NB4 (cell line): ENCODE results near the gene ZNF207.
"Not testable (repeated sequence)": the region's sequence is repeated elsewhere in the genome, so short reads cannot be mapped to it uniquely, and the experiment has no call there.

Experiments
- DNase-seq: peaks from one replicate; pipeline ENCODE4 v3.0.0; 2010; ENCODE audit warnings: low read depth
- H3K4me3 ChIP-seq: one replicate; pipeline ENCODE4 v1.5.1; 2011; ENCODE audit warnings: mild to moderate bottlenecking, low read depth, low read length, moderate library complexity
- CTCF ChIP-seq: IDR thresholded peaks from one replicate; pipeline ENCODE4 v1.5.1; 2012; ENCODE audit warnings: low read depth, low read length
- MAX ChIP-seq: IDR thresholded peaks from 2 replicates; pipeline ENCODE4 v1.6.1; 2011; ENCODE audit warnings: low read depth, low read length
- MYC ChIP-seq: IDR thresholded peaks from 2 replicates; pipeline ENCODE4 v1.6.1; 2011; ENCODE audit warnings: low read depth, low read length
- POLR2A ChIP-seq: IDR thresholded peaks from 2 replicates; pipeline ENCODE4 v1.6.1; 2011; ENCODE audit warnings: mild to moderate bottlenecking; ENCODE audit not compliant: insufficient read length; ENCODE audit errors: extremely low read depth

The ZNF207 gene

GRCh38 chr17:32398946-32399345 is 49.0 kb downstream of the ZNF207 start:
- TF ChIP-seq MAX (no peak), MYC (no peak), POLR2A (no peak), CTCF (no peak)
- no peak for DNase-seq
- H3K4me3 ChIP-seq = no peak overlapping the region

- not testable (repeated sequence) for DNase-seq, H3K4me3 ChIP-seq
Measured at GRCh38 chr17:32410085-32410484, 60.1 kb downstream of the ZNF207 start.

- H3K4me3 ChIP-seq = no peak overlapping the region
- TF ChIP-seq MYC = no peak
- TF ChIP-seq CTCF = no peak
- TF ChIP-seq MAX = no peak
- no peak for TF ChIP-seq POLR2A
- DNase-seq = no peak
Measured at GRCh38 chr17:32426894-32427293, 76.9 kb downstream of the ZNF207 start.

GRCh38 chr17:32429598-32429997 is 79.6 kb downstream of the ZNF207 start:
- no peak for DNase-seq
- TF ChIP-seq MYC = no peak
- no peak overlapping the region for H3K4me3 ChIP-seq
